ENCODE data around the gene MT1E. TPM values are rescaled to one million over a fixed set of nuclear protein-coding genes. Genes with fewer than 3 reads are reported as not detected.
A peak's percentile ranks its signal among the peaks of the same experiment; 100 is the strongest.

MT1E gene
- total and polyA plus RNA-seq, 2 of the 13 experiments (the other 11 are each of a cell fraction or from before 2014, with no cell fraction given): 110 to 1,072 TPM

DNA sequence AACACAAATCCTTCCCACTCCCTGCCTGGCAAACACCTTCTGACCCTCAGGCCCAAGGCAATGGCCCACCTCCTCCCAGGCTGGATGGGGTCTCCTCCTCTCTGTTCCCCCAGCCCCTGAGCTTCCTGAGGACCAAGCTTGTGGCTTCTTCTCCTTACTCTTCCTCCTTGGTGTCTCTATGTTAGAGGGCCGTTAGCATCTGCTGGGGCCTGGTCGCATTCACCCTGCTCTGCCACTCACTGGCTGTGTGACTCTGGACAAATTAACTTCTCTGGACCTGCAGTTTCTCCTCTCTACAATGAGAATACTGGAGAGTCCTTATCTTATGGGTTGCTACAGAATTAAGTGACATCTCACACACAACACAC lies 17.9 kb upstream of the MT1E start (continued):
- TF ChIP-seq, protein P1, sequence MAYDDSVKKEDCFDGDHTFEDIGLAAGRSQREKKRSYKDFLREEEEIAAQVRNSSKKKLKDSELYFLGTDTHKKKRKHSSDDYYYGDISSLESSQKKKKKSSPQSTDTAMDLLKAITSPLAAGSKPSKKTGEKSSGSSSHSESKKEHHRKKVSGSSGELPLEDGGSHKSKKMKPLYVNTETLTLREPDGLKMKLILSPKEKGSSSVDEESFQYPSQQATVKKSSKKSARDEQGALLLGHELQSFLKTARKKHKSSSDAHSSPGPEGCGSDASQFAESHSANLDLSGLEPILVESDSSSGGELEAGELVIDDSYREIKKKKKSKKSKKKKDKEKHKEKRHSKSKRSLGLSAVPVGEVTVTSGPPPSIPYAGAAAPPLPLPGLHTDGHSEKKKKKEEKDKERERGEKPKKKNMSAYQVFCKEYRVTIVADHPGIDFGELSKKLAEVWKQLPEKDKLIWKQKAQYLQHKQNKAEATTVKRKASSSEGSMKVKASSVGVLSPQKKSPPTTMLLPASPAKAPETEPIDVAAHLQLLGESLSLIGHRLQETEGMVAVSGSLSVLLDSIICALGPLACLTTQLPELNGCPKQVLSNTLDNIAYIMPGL (CRISPR knock-in tag; IDR thresholded peaks at IDR 0.05; ENCODE audit: borderline replicate concordance in 1 of 2, low read depth in 1 of 2): no peak
- TF ChIP-seq ZFX (CRISPR knock-in tag; IDR thresholded peaks at IDR 0.05; ENCODE audit: low read depth) (peak; percentile 20), NCOA1 (CRISPR knock-in tag; IDR thresholded peaks at IDR 0.05) (peak; percentile 23; the same call in 1 of the 2 replicates), ZNF446 (CRISPR knock-in tag; IDR thresholded peaks at IDR 0.05) (0 out of 2 replicates have a peak, but pooled peaks have one; percentile 5), ZSCAN21 (CRISPR knock-in tag; IDR thresholded peaks at IDR 0.05; ENCODE audit: borderline replicate concordance) (0 out of 2 replicates have a peak, but pooled peaks have one; percentile 10), ZNF230 (CRISPR knock-in tag; IDR thresholded peaks at IDR 0.05) (no peak)

- H3K36me3 ChIP-seq (replicated peaks in 1 of 2; ENCODE audit: control insufficient read depth in 1 of 2, insufficient read depth in 2 of 2, low read length in 2 of 2): no peaks in the 10 kb centered on the region
- intact Hi-C loops (cut with micrococcal nuclease; ENCODE audit: unreplicated experiment): loop anchor here (2.0 to 10.0 kb wide), 3 partner anchors 19 to 257 kb away; partner anchors contain the start of genes MT1B, MT1F and SLC12A3
- no peaks in the 10 kb centered on the region for H4K20me1 ChIP-seq (ENCODE audit: insufficient read depth, low read length)
- in situ Hi-C loops (cut with HindIII; ENCODE audit: extremely low pct_ligation_motif_present, low pct_unique_long_range_greater_than_20kb): no loop called here
- peak within 1 kb of the TSS; percentile 75 to 84 (median 78) for H3K4me3 ChIP-seq (replicated peaks in 1 of 3; ENCODE audit: insufficient read depth in 1 of 3, low read depth in 2 of 3, low read length in 3 of 3)
- H3K27ac ChIP-seq (ENCODE audit: extremely low read length, insufficient read depth, low read length): peak within 1 kb of the TSS; percentile 93
- no peaks in the 10 kb centered on the region for H3K9me3 ChIP-seq (ENCODE audit: low read length)
- BruUV-seq (replicated peaks): no TSS peak
- ChIA-PET POLR2A (interaction anchor here (0.7 to 5.3 kb wide), 16 partner anchors 14 to 396 kb away, joined by 3 to 83 read pairs (median 4); partner anchors contain the start of genes HERPUD1, MT1E, MT1F and MT1X), CTCF (ENCODE audit: low intra/inter-chr PET ratio, low total read pairs) (no interaction called here)
- peak; percentile 26 for FAIRE-seq
- DNase-seq (ENCODE audit: low spot score): peak; percentile 94
- no peak within 1 kb of the TSS for H2AFZ ChIP-seq (ENCODE audit: low read length)
- under 1% methylated on average over 34 of the region's 62 CpGs for WGBS (ENCODE audit: low lambda C conversion rate)
- peak; percentile 76 for ATAC-seq
- peaks cover 72% of the 10 kb centered on the region for H3K4me1 ChIP-seq (ENCODE audit: insufficient read depth, low read length)
- H3K9ac ChIP-seq (ENCODE audit: insufficient read depth, low read depth, low read length): peak within 1 kb of the TSS; percentile 79
- no peaks in the 10 kb centered on the region; a peak in 1 of 5 replicates for H3K27me3 ChIP-seq (ENCODE audit: control insufficient read depth in 1 of 2, insufficient read depth in 2 of 2, low read length in 2 of 2)
- no peaks in the 10 kb centered on the region for H3K79me2 ChIP-seq (ENCODE audit: insufficient read depth, low read length)
- H3K4me2 ChIP-seq (ENCODE audit: low read depth, low read length): peak within 1 kb of the TSS; percentile 91
- TF ChIP-seq BRF2 (CRISPR knock-in tag; IDR thresholded peaks at IDR 0.05): peak; percentile 82; the same call in 1 of the 2 replicates
- TF ChIP-seq, protein P2, sequence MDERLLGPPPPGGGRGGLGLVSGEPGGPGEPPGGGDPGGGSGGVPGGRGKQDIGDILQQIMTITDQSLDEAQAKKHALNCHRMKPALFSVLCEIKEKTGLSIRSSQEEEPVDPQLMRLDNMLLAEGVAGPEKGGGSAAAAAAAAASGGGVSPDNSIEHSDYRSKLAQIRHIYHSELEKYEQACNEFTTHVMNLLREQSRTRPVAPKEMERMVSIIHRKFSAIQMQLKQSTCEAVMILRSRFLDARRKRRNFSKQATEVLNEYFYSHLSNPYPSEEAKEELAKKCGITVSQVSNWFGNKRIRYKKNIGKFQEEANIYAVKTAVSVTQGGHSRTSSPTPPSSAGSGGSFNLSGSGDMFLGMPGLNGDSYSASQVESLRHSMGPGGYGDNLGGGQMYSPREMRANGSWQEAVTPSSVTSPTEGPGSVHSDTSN (CRISPR knock-in tag; IDR thresholded peaks at IDR 0.05): no peak
- TF ChIP-seq ZNF143 (CRISPR knock-in tag; IDR thresholded peaks at IDR 0.05): peak; percentile 58; the same call in 1 of the 2 replicates
- no peak for TF ChIP-seq ZSCAN22 (CRISPR knock-in tag; IDR thresholded peaks at IDR 0.05)
- 0 out of 2 replicates have a peak, but pooled peaks have one; percentile 20 for TF ChIP-seq TGIF2 (CRISPR knock-in tag; IDR thresholded peaks at IDR 0.05)
- TF ChIP-seq, protein P3, sequence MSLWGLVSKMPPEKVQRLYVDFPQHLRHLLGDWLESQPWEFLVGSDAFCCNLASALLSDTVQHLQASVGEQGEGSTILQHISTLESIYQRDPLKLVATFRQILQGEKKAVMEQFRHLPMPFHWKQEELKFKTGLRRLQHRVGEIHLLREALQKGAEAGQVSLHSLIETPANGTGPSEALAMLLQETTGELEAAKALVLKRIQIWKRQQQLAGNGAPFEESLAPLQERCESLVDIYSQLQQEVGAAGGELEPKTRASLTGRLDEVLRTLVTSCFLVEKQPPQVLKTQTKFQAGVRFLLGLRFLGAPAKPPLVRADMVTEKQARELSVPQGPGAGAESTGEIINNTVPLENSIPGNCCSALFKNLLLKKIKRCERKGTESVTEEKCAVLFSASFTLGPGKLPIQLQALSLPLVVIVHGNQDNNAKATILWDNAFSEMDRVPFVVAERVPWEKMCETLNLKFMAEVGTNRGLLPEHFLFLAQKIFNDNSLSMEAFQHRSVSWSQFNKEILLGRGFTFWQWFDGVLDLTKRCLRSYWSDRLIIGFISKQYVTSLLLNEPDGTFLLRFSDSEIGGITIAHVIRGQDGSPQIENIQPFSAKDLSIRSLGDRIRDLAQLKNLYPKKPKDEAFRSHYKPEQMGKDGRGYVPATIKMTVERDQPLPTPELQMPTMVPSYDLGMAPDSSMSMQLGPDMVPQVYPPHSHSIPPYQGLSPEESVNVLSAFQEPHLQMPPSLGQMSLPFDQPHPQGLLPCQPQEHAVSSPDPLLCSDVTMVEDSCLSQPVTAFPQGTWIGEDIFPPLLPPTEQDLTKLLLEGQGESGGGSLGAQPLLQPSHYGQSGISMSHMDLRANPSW (CRISPR knock-in tag; IDR thresholded peaks at IDR 0.05; ENCODE audit: borderline replicate concordance): no peak; the same call in 1 of the 2 replicates
- no peak for TF ChIP-seq ZBTB1 (CRISPR knock-in tag; IDR thresholded peaks at IDR 0.05; ENCODE audit: borderline replicate concordance)
- TF ChIP-seq ZEB1 (IDR thresholded peaks at IDR 0.05; ENCODE audit: insufficient replicate concordance, low read depth): no peak
Observed at GRCh38 chr16:56608043-56608875, 17.3 kb upstream of the MT1E start, which contains the start of gene MT2A. Gene MT2A, plus strand, starts transcription at chr16:56608584. Its CDS starts 72 bp downstream, at chr16:56608656.

All from HepG2 (cell line).